GM18505 (cell line): ENCODE measurements around the gene TEAD1.
"Not testable (repeated sequence)": the region's sequence is repeated elsewhere in the genome, so short reads cannot be mapped to it uniquely, and the experiment has no call there.

Source experiments
- ATAC-seq: cut with Tn5 transposase; IDR thresholded peaks from one replicate; pipeline ENCODE4 v1.9.1; 2021; ENCODE audit not compliant: unreplicated experiment
- POLR2A ChIP-seq: IDR thresholded peaks from 4 replicates; pipeline ENCODE4 v1.6.1; 2011; ENCODE audit warnings: borderline replicate concordance; ENCODE audit not compliant: insufficient read depth, insufficient read length; ENCODE audit errors: extremely low read depth

Gene TEAD1

DNA sequence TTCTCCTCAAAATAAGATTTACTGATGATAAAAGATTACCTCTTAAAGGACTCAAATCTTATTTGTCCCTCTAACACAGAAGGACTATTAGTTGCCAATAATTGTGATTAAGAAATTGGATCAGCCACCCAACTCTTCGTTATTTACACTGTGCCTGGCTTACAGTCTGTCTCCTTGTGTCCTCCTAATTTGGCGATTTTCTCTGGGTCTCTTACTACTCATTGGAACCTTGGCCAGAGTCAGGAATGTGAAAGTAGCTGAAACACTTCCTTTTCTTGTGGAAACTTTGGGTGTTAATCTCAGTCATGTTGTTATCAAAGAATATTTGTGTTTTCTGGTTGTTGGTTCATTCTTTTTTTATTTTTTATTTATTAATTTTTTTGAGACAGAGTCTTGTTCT, 83.2 kb downstream of the TEAD1 start:
- no peak for TF ChIP-seq POLR2A

DNA sequence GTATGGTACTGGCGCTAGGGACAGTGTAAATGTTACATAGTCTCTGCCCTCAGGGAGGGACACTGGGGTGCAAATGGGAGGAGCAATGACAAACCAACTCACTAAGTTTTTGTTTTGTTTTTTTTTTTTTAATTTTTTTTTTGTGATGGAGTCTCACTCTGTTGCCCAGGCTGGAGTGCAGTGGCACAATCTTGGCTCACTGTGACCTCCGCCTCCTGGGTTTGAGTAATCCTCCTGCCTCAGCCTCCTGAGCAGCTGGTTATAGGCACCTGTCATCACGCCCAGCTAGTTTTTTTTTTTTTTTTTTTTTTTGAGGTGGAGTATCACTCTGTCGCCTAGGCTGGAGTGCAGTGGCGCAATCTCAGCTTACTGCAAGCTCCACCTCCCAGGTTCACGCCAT, 83.9 kb downstream of the TEAD1 start:
- not testable (repeated sequence) for ATAC-seq

More for the DNA sequence above, 83.2 kb downstream of the TEAD1 start:
- no peak for ATAC-seq

DNA sequence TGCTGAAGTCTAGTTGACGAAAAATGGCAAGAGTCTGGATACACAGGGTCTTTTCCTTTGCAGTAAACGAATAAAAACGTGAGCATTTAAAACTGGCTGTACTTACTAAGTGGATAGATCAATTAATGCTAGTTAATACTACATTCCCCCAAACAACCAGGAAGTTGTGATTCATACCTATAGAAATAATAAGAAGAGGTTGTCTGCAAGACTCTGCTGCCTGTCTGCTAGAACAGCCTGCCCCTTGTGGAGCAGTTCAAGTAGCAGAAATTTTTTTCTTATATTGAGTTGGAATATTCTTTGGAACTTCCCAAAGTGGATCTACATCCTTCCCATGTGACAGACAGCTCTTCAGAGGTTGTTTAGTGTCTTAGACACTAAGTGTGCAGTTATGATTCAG, 86.8 kb downstream of the TEAD1 start:
- ATAC-seq: no peak
- TF ChIP-seq POLR2A: no peak

DNA sequence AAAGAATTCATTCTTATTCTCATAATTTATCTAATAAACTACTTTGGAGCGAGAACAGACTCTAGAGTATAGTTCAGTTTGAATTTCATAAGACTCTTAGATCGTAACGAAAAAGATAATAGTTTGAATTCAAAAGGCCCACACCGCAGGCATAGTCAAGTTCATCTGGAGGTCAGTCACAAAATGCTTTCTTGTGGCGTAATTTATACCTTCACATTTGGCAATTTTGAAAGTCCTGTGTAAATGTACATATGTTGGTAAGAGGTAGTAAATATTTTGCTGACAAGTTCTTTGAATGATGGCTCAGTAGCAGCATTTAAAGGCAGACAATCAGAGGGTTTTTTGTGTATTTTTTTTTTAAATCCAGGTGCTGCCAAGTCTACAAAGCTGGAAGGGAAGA, 88.1 kb downstream of the TEAD1 start:
- no peak for ATAC-seq
- TF ChIP-seq POLR2A: no peak

DNA sequence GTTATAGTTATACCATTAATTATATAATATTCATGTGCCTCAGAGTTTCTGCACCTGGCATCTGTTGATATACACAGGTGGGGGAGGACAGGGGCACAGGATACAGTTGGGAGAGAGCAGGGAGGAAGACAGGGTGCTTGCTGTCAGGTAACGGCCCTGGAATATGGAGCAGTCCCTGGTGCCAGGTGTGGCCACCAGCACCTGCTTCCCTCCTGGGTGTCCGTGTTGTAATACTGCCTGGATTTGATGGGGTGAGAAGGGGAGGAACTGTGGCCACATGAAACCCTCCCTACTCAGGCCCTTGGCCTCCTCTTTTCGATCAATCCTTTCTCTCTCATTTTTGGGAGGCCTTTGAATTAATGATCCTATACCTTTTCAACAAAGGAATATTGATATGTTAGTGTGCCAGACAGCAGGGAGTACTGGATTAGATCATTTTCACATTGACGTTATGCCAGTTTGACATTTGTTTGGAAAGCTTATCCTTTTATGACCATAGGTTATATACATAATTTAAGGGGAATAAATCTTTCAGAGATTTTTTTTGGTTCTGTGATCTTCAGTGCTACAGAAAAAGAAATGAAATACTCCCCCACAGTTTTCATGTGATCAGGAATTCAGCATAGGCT, 88.6 kb downstream of the TEAD1 start:
- TF ChIP-seq POLR2A: no peak
- no peak for ATAC-seq

DNA sequence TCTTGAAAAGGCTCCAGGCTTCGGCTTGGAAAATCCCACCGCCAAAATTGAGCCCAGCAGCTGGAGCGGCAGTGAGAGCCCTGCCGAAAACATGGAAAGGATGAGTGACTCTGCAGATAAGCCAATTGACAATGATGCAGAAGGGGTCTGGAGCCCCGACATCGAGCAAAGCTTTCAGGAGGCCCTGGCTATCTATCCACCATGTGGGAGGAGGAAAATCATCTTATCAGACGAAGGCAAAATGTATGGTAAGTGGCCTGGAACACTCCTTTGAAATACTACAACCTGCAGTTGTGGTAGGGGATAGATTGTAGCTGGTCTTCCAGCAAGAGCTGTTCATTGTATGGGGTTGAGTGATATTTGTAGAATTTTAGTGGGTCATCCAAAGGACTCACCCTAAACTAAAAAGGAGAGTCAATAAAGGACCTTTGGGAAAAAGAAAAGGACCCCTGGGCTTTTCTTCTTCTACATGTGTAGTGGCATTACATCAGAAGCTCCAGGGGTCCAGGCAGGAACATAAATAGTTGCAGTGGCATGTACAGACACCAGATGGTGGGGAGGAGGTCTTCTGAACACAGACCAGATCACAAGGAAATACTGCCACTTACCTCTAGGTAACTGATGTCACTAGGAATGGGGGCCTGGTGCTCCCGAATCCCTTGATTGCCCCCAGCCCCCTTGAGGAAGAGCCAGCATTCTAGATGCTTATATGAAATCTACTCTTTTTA, 90.1 kb downstream of the TEAD1 start:
- TF ChIP-seq POLR2A: no peak
- ATAC-seq: no peak

DNA sequence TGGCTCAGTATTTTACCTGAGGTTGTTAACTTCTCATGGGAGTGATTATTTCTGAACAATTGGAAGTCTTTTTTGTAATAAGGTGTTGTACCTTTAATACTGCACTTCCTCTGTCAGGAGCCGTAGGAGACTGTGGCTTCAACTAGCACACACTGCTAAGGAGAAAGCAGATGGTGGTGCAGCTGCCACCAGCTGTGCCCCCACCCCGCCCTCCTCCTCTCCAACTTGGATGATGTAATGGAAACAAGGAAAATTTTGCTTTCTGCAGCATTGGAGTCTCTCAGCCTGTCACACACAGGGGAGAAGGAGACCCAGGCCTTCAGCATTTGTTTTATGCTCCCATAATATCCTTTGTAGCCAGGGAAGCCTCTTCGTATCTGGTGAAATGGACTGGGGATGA, 91.2 kb downstream of the TEAD1 start:
- no peak for ATAC-seq
- TF ChIP-seq POLR2A: no peak

DNA sequence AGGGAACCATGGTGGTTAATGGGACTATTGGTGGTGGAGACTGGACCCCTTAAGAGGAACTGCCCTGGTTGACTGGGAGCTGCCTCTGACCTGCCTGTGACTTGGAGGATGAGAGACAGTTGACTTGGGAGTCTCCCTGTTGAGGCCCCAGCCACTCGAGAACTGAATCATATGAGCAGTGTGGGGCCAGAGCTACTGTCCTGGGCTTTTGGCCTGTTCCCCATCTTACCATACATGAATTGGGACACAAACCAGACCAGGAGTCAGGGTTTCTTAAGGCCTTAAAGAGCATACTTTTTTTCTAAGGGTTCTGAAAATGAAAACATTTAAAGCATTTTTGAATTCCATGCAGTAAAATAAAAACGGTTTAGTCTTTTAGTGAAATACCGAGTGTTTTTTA, 92.8 kb downstream of the TEAD1 start:
- TF ChIP-seq POLR2A: no peak

DNA sequence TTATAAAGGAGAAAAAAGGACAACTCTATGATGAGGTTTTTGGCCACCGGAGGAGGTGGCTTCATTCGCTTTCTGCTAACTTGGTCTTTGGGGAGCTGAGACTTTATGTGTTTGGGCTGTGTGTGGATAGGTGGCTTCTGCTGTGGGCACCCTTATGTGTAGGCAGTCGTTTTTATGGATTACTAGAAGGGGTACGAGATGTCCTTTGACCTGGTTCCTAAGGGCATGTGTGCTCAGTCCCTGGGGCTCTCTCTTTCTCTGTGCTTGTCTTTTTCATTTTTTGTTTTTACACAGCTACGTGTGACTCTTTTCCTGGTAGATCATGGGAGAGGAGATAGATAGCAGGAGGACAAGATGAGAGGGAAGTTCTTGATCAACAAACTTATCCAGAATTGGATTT, 93.4 kb downstream of the TEAD1 start:
- no peak for ATAC-seq
- no peak for TF ChIP-seq POLR2A

More for the DNA sequence above, 92.8 kb downstream of the TEAD1 start:
- no peak for ATAC-seq

DNA sequence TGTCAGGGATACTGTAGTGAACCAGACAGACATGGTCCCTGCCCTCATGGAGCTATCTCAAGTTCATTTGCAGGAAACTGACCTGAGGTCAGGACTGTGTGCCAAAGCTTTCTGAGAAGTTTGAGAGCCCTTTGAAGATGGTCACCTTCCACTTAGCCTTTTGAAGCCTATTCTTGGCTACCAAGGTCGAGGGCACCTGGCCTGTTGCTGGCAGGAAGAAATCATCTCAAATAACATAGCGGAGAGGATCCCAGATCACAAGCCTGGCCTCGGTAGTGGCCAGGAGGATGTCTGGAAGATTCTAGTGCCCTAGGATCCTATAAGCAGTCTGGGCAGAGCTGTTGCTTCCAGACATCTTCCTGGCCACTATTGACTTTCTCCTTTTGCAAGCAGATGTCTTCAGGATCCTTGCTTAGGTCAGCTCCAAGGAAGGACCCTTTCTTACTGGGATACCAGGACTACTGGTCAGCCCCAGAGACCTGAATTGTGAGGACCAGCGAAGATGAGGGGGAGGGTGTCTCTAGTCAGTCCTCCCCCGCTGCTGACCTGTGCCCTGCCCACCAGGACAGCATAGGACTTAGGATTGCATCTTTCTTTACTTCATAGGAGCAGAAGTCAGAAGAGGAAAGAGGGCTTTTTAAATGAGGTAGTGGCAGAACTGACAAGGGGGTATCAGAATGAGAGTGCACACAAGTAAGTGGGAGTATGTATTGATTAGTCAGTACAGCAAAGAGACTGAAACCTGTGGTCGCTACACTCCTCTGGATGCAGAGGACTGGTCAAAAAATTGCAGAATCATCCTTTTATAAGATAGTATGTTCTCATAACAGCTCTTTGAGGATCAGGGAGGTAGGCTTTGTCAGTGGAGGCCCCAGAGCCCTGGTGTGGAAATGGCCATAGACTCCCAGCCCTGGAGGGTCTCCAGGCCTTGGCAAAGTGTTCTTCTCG, 94.8 kb downstream of the TEAD1 start:
- TF ChIP-seq POLR2A: no peak
- ATAC-seq: no peak

DNA sequence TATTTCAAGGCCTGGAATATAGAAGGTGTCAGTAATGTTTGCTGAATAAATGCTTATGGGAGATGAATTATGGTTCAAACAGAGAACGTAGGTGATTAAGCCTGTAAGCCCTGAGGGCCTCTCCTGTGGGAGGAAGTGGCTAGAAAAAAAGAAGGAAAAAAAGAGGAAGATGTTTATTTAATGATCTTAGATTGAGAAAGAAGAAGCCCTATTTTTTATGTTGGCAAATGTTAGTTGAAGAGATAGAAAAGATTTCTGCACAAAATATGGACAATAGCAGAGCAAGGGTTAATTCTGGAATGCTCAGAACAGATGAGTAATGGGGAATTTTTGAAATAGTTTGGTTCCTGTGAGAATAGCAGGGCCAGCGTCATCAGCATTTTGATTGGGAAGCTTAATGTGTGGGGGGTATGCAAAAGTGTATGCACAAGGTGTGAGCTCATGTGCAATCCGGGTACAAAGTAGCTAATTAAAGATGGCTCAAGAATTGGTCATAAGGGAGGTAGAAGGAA, 95.7 kb downstream of the TEAD1 start:
- no peak for ATAC-seq
- no peak for TF ChIP-seq POLR2A

DNA sequence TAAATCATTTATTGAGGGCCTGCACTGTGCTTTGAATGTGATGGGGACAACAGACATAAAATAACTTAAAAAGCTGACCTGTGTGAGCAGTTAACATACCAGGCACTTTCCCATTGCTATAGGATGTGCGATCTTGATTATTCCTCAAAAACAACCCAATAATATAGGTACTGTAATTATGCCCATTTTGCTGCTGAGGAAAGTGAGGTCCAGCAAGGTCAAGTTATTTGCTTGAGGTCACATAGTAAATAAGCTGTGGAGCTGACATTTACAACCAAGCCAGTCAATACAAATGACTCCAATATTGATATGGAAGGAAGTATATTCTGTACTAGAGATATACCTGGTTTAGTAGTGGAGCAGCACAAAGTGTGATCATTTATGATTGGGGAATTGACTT, 96.2 kb downstream of the TEAD1 start:
- TF ChIP-seq POLR2A: no peak
- no peak for ATAC-seq

DNA sequence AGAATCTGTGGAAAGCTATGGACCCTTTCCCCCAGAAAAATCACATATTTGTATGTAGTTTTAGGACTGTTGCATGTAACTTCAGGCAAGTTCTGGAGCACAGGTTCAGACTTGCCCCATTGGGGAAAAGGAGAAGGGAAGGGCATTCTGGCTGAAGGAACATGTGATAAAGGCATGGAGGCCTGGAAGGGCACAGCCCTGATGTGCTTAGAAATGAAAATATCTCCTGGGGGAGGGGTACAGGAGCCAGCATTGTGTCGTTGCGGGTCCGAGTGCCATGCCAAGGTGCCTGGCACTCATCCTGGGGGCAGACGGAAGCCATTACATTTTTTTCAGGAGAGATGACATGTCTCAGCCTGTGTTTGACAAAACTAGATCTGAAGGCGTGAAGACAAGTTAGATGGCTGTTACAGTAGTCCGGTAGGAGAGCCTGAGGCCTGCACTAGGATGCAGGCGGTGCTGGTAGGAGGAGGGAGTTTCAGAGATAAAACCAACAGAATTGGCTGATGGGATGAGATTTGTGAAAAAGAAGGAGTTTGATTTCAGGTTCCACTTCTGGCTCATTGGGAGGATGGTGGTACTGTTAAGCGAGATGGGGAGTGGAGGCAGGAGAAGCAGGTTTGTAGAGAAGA, 96.9 kb downstream of the TEAD1 start:
- TF ChIP-seq POLR2A: no peak
- ATAC-seq: no peak
